Stimulated activated CD4-positive, alpha-beta T cell treated with anti-CD3 and anti-CD28 coated beads, Interleukin-4, amount 100 ng/mL, for 4 hours (primary cell): Measurements from ENCODE around the gene ATR.
"Not testable (repeated sequence)": the region's sequence is repeated elsewhere in the genome, so short reads cannot be mapped to it uniquely, and the experiment has no call there.

Experiments used
- DNase-seq, 2 experiments: peaks; one replicate each; pipeline ENCODE4 v3.0.0-alpha.2; 2020

ATR gene

DNA sequence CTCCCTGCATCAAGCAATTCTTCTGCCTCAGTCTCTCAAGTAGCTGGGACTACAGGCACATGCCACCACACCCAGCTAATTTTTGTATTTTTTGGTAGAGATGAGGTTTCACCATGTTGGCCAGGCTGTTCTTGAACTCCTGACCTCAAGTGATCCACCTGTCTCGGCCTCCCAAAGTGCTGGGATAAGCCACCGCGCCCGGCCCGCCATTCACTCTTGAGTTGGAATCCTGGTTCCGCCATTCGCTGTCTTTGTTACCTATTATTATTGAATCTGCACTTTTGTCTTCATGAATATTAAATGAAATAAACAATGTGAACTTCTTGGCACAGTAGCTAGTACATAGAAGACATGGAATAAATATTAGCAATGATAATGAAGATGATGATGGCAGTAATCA, 13.7 kb upstream of the ATR start:
- DNase-seq: not testable (repeated sequence)

DNA sequence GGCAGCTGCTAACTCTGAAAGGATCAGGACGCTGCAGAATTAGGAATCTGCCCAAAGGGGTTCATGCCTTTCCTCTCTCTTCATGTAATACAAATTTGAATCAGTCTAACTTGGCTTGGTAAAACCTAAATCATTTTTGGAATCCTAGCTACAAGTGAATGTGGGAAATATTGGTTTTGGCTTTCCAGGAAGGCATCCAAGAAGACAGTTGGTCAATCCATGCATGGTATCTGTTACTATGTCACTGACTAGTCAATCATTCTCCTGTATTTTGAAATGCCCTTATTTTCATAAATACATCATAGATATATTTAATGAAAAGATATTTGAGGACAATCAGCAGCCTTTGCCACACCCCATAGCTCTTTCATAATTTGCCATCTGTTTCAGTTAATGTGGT, 10.2 kb upstream of the ATR start:
- DNase-seq: no peak

DNA sequence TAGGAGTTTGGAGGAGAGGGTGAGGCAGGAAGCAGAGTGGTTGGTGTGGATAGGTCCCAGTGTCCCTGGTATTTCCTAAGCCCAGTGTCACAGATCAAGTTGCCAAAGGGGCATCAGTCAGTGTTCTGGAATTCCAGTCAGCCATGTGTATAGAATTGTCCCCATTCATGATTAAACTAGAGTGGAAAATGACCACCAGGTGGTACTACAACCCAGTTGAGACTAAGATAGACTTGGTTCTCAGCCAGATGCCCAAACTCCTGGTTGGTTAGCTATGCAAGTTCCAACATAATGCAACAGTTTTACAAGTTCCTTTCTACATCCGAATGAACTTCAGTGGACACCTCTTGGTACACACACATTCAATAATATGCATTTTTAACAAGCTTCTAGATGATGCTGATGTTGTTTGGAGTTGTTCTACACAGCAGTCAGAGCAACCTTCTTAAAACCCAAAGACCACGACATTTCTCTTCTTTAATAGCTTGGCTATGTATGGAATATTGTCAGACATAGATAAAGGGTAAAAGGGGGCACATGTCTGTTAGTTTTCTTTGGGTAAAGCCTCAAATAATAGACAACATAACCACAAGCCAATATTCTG, 8.4 kb upstream of the ATR start:
- DNase-seq: no peak

DNA sequence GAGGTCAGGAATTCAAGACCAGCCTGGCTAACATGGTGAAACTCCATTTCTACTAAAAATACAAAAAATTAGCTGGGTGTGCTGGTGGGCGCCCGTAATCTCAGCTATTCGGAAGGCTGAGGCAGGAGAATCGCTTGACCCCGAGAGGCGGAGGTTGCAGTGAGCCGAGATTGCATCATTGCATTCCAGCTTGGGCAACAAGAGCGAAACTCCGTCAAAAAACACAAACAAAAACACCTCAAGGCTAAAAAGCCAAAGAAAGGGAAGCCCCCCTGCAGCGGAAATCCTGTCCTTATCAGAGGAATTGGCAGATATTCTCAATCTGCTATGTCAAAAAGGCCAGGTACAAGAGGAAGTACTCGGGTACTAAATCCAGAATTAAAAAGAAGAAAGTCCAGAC, 2.5 kb upstream of the ATR start:
- not testable (repeated sequence) for DNase-seq

DNA sequence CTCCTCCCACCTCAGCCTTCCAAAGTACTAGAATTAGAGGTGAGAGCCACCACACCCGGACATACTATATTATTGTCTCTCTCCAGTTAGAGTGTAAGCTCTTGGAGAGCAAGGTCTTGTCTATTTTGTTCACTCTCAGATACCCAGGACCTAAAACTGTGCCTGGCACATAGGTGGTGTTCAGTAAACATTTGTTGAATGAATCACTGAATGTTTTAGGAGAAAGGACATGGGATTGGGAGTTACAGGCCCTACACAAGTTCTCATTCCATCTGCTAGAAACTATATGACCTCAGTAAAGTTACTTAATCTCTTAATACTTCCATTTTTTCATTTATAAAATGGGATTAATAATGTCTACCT, 1.5 kb upstream of the ATR start:
- no peak for DNase-seq

DNA sequence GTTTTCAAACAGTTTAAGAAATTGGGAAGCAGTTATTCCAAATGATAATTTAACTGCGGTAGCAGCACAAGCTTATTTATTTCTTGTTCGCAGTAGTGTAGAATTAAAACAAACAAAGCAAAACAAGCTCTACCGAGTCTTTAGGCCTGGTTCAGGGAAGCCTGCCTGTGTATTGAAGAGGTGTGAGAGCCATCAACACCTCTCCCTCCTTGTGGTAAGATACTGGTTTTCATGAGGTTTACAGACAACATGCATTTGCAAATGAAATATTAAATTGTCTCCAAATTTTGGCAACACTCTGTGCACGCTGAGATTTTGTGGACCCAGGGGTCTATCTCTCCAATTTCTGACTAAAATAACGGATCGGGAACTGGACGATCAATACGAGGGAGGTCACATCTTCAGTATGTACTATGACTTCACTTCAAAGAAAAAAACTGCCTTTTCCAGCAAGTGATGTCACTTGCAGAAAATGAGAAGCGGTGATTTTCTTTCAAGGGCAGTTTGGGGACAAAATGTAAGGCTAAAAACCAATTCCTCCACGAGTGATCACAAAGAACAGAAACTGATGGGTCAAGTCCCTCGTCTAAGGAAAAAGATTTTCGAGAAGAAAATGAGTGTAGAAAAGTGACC, 721 bp downstream of the ATR start:
- no peak for DNase-seq

DNA sequence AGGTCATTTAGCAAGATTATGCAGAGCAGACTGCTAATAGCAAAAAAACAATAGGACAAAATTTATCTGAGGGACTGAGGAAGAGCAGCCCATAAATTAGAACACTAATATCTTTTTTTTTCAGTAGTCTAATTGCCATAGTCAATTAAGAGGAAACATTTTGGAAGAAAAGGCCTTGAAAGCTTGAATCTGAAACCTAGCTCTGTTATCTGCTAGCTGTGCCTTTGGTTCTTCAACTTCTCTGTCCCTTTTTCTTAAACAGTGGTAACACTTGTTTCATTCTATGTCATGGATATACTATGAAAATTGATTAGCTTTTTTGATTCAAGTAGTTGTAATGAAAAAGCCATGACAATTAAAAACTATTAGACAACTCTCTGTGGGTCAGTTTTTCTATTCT, 1.7 kb downstream of the ATR start:
- DNase-seq: no peak

DNA sequence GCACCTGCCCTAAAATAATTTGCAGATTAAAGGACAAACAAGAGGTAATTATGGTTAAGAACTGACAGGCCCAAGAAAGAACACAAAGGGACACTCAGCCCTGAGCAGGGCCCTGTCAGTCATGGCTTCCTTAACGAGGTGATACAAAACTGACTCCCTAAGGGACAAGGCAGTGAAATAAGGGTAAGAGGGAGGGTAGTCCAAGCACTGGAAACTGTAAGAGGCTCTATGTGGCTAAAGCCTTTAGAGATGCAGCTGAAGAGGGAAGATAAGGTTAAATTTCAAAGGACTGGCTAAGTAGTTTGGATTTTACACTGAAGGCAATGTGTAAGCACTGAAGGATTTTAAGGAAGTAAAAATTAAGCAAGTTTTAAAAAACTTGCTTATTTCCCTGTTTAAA, 3.9 kb downstream of the ATR start:
- no peak for DNase-seq

DNA sequence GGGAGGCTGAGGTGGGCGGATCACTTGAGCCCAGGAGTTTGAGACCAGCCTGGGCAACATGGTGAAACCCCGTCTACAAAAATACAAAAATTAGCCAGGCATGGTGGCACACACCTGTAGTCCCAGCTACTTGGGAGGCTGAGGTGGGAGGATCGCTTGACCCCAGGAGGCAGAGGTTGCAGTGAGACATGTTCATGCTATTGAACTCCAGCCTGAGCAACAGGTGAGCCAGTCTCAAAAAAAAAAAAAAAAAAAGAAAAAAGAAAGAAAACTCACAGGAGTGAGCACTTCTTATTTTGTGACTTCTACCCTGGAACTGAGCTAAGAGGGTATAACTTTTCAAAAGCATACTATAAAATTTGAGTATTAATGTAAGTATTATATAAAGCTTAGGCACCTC, 4.3 kb downstream of the ATR start:
- not testable (repeated sequence) for DNase-seq

DNA sequence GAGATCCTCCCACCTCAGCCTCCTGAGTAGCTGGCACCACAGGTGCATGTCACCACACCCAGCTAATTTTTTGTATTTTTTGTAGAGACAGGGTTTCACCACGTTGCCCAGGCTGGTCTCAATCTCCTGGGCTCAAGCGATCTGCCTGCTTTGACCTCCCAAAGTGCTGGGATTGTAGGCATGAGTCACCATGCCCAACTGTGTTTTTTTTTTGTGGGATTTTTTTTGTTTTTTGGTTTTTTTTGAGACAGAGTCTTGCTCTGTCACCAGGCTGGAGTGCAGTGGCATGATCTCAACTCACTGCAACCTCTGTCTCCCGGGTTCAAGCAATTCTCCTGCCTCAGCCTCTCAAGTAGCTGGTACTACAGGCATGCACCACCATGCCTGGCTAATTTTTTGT, 9.1 kb downstream of the ATR start:
- not testable (repeated sequence) for DNase-seq

DNA sequence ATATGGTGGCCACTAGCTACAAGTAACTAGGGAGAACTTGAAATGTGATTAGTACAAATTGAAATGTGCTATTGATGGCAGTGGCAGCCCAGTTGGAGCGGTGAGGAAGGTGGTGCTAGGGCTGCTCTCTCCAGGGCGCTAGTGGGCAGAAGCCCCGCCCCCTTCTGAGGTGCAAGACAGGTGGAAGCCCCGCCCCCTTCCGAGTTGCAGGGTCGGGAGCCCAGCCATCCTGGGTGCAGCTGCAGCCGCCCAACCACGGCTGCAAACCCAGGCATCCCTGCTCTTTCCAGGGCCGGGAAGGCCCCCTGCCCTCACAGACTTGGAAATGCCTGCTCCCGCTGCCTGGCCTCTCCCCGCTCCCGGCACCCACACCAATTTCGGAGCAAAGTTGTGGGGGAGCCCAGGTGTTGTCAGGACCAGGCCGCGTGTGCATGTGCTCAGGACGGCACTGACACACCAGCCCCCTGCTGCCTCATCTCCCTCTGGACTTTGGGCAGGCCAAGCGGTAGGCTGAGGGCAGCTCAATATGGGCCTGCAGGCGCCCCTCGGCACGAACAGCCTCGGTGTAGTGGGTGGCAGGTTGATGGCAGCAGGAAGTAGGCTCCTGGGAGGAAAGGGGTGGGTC, 10.0 kb downstream of the ATR start:
- no peak for DNase-seq

DNA sequence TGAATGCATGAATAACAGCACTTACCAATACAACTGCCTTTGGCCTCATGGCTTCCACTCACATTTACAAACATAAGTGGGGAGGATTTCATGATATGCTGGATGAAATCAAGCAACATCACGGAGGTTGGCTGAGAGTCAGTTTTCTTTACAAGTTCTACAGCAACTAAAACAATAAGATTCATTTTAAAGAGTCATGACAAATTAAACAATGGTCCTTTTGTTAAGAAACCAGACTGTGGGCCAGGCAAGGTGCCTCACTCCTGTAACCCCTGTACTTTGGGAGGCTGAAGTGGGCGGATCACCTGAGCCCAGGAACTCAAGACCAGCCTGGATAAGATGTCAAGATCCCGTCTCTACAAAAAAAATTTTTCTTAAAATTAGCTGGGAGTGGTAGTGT, 12.4 kb downstream of the ATR start:
- no peak for DNase-seq

DNA sequence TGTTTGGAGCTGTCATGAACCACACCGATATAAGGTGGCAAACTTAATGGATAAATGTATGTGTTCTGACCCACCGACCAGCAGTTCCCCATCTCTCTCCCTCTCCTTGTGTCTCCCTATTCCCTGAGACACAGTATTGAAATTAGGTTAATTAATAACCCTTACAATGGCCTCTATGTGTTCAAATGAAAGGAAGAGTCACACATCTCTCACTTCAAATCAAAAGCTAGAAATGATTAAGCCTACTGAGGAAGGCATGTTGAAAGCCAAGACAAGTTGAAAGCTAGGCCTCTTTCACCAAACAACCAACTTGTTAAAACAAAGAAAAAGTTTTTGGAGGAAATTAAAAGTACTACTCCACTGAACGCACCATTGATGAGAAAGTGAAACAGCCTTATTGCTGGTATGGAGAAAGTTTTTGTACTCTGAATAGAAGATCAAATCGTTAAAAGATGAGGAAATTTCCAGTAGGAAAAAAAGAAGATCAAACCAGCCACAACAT, 15.0 kb downstream of the ATR start:
- no peak for DNase-seq

DNA sequence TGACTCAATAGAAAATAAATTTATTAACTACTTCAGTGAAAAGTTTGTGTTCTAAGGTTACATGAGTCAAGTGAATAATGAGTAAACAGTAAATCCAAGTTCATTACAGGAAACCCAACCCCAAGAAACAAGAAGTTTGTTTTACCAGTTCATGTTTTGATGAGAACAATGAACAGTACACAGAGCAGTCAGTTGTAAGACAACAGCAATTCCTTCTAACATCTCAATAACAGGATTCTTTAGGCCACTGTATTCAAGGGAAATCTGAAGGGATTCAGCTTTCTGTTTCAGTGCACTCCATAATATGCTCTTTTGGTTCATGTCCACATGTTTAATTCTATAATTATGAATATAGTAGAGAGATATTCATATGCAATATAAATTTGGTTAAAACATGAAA, 18.4 kb downstream of the ATR start:
- DNase-seq: no peak

DNA sequence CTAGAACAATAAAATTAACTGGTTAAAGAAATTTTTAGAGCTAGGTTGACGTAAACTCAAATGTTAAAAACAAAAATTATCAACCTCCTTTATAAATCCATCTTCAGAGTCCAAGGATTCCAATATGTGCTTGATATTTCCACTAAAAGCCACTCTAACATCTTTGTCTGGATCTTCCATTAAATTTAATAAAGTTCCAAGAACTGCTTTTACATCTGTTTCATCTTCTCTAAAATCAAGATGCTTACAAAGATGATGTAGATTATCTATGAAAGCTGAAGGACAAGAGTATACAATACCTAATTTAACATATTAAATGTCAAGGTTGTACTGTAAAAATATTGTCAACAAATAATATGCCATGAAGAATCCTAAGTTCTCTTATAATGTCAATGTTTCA, 24.8 kb downstream of the ATR start:
- no peak for DNase-seq

DNA sequence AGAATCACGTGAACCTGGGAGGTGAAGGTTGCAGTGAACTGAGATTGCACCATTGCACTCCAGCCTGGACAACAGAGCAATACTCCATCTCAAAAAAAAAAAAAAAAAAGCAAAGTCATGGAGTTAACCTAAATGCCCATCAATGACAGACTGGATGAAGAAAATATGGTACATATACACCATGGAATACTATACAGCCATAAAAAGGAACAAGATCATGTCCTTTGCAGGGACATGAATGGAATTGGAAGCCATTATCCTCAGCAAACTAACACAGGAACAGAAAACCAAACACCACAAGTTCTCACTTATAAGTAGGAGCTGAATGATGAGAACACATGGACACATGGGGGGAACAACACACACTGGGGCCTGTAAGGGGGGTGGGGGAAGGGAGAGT, 26.0 kb downstream of the ATR start:
- DNase-seq: not testable (repeated sequence)

DNA sequence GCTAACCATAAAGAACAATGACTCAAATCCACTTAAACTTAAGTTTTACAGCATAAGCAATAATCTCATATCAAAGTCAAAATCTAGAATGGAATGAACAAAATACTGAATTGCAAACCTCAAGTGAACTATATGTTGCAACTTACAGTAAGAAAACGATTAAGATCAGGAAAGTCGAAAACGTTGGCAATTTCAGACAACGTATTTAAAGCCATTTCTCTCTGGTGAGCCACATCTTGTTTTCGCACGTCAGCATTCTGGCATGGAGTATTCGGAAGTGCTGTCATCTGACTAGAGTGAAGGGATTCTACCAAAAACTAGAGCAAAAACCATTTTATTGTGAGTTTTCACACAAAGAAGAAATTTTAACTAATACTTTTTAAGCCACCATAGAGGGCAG, 28.5 kb downstream of the ATR start:
- no peak for DNase-seq

DNA sequence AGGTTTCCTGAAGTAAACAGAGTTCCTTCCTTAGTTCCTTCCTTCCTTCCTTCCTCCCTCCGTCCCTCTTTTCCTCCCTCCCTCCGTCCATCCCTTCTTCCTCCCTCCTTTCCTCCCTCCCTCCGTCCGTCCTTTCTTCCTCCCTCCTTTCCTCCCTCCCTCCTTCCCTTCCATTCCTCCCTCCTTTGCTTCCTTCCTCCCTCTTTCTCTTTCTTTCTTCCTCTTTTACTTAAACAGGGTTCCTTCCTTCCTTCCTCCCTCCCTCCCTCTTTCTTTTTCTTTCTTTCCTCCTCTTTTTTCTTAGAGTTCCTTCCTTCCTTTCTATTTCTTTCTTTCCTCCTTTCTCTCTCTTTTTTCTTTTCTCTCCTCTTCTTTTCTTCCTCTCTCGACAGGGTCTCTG, 35.2 kb downstream of the ATR start:
- DNase-seq: no peak

DNA sequence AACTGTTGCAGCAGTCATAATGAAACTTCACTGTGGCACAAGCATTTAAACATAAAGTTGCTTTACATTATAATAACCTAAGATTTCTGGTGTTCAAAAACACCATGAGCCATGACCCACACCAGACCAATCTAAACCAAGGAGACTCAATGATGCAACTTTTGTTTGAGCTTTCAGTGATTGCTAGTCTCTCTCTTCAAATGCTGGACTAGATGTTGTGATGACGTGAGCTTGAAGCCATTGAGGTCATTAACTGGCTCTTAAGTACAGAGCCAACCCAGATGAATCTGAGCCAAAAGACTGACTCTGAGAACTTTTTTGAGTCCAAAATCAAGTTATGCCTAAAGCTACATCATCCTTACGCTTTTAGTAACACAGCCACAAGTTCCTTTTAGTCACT, 36.5 kb downstream of the ATR start:
- DNase-seq: no peak

DNA sequence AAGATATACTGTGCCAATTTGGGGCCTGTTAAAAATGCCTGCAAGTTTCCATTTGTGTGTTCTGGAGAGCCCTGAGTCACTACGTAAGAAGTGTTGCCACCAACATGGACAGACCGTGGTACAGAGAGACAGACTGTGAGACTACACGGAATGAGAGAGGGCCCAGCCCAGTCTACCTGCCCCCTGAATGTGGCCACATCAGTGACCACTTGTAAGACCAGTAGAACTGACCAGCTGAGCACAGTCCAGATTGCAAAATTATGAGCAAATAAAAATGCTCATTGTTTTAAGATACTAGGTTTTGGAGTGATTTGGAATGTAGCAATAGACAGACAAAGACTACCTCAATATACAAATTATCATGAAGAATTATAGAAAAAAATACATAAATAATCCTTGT, 42.0 kb downstream of the ATR start:
- DNase-seq: no peak

DNA sequence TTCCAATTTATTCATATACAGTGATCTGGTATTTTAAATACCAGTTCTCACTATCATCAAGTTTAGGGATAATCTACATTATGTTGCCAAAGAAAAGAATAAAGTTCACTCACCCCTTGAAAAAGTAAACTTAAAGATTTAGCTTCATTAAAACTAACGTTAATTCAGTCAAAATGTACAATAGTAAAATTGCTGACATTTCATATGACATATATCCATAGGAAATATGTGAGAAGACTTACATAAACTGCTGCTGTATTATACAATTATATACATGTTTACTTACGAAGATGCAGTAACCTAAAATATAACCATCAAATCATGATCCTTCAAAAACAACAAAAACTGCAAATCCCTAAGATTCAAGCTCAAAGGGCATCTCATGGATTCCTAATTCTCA, 44.0 kb downstream of the ATR start:
- DNase-seq: no peak

DNA sequence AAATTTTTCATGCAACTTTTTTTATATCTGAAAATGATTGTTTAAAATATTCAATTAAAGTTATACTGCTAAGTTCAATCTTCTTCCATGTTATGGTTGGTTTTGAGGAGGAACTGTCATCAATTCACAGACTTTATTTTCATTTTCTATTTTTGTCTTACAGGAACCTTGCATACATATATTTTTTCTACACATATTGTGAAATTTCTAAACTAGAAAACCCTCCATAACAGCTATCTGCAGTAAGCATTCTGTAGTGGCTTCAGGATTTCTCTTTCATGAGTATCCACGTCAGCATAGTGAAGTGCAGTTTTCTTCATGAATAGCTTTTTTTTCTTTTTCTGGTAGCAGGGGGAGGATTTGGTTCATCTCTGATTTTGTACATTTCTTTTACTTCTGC, 48.2 kb downstream of the ATR start:
- no peak for DNase-seq

DNA sequence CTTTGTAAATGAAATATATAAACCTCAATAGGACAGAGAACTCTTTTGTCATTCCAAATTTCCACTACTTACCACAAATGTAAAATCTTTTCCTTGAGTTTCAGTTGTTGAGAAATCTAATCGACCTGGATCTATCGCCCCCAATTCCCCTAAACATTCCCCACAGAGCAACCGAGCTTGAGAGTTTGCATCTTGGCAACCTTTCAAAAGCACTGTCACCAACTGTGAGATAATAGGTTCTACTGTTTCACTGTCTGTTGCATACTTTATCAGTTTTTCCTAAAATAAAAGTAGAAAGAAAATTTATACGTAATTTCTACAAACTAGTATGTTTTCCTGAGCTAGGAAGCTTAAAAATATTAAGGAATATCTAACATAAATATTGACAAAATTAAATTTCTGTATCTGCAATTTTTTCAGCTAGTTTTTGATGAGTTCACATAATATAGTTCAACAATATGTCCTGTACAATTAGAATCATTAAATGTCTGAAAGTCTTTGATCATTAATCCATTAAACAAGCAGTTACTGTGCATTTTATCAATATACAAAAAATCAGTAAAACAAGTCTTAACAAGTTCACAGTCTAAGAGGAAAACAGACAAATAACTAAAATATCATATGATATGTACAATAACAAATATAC, 54.5 kb downstream of the ATR start:
- no peak for DNase-seq

DNA sequence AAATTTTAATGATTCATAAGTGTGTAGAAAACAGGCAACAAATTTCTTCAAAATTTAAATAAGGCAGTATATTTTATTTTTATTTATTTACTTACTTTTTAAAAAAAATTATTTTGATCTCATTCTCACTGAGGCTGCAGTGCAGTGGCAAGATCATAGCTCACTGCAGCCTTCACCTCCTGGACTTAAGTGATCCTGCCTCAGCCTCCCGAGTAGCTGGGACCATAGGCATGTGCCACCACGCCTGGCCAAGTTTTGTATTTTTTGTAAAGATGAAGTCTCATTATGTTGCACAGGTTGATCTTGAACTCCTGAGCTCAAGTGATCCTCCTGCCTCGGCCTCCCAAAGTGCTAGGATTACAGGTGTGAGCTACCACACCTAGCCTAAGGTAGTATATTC, 69.5 kb downstream of the ATR start:
- DNase-seq: no peak
